DND-41 (cell line): ENCODE measurements around the gene MBNL2.

Experiments used
- ATAC-seq: fragments of 200-7000 bp; cut with Tn5 transposase; 3 replicates; pipeline ENCODE4 v1.9.1; 2021; ENCODE audit warnings: low read depth; ENCODE audit not compliant: insufficient read depth
- DNase-seq: peaks from one replicate; pipeline ENCODE4 v3.0.0-alpha.2; 2020
- H2AFZ ChIP-seq: 2 replicates; pipeline ENCODE4 v1.6.0; 2012; ENCODE audit warnings: low read depth, low read length
- H3K27ac ChIP-seq: 2 replicates; pipeline ENCODE4 v1.5.1; 2012; ENCODE audit warnings: low read length, inconsistent platforms
- H3K27me3 ChIP-seq: fragments of 200-600 bp; sonication (generic); 2 replicates; pipeline ENCODE4 v1.6.0; 2012; ENCODE audit warnings: low read length, mild to moderate bottlenecking, inconsistent platforms; ENCODE audit not compliant: insufficient read depth, poor library complexity
- H3K36me3 ChIP-seq: 2 replicates; pipeline ENCODE4 v1.5.1; 2012; ENCODE audit warnings: low read length, inconsistent platforms; ENCODE audit not compliant: insufficient read depth
- H3K4me1 ChIP-seq: 2 replicates; pipeline ENCODE4 v1.5.1; 2012; ENCODE audit warnings: mild to moderate bottlenecking, low read length; ENCODE audit not compliant: insufficient read depth
- H3K4me2 ChIP-seq: 2 replicates; pipeline ENCODE4 v1.6.0; 2012; ENCODE audit warnings: mild to moderate bottlenecking, moderate library complexity, low read length, inconsistent platforms; ENCODE audit not compliant: insufficient read depth
- H3K4me3 ChIP-seq, 2 experiments: fragments of 200-600 bp in 1 of 2; shearing (Covaris generic) in 1 of 2; 2 replicates each; pipeline ENCODE4 v1.5.1; 2012 to 2016; ENCODE audit warnings: inconsistent platforms in 2 of 2, low read length in 2 of 2, mild to moderate bottlenecking in 2 of 2, low read depth in 1 of 2, moderate library complexity in 1 of 2
- H3K79me2 ChIP-seq: 2 replicates; pipeline ENCODE4 v1.6.0; 2012; ENCODE audit warnings: low read length, inconsistent platforms; ENCODE audit not compliant: insufficient read depth
- H3K9ac ChIP-seq: 2 replicates; pipeline ENCODE4 v1.6.0; 2012; ENCODE audit warnings: low read depth, mild to moderate bottlenecking, inconsistent platforms, low read length, moderate library complexity
- H3K9me3 ChIP-seq: 2 replicates; pipeline ENCODE4 v1.5.1; 2012; ENCODE audit warnings: low read length, moderate library complexity, mild to moderate bottlenecking, inconsistent platforms; ENCODE audit not compliant: insufficient read depth, severe bottlenecking
- H4K20me1 ChIP-seq: 2 replicates; pipeline ENCODE4 v1.6.0; 2012; ENCODE audit warnings: low read length; ENCODE audit not compliant: insufficient read depth
- EZH2 ChIP-seq: IDR thresholded peaks from 3 replicates; pipeline ENCODE4 v1.6.1; 2012; ENCODE audit warnings: borderline replicate concordance, low read depth, mild to moderate bottlenecking, moderate library complexity, low read length, inconsistent platforms; ENCODE audit not compliant: severe bottlenecking
- TF ChIP-seq, protein P1 (sequence below): IDR thresholded peaks from 2 replicates; pipeline ENCODE4 v1.5.1; 2012; ENCODE audit warnings: borderline replicate concordance, low read length, moderate library complexity, mild to moderate bottlenecking; ENCODE audit not compliant: poor library complexity, severe bottlenecking; ENCODE audit errors: extremely low read depth

The MBNL2 gene

GRCh38 chr13:97354808-97355207 is 132.7 kb downstream of the MBNL2 start:
- H3K4me1 ChIP-seq = no peaks in the 10 kb centered on the region
- H3K9me3 ChIP-seq = peaks cover 4% of the 10 kb centered on the region
- no peak overlapping the region for H3K27ac ChIP-seq
- ATAC-seq (no peak), DNase-seq (no peak)
- H3K9ac ChIP-seq = no peak overlapping the region
- no peak for TF ChIP-seq EZH2
- TF ChIP-seq, protein P1, sequence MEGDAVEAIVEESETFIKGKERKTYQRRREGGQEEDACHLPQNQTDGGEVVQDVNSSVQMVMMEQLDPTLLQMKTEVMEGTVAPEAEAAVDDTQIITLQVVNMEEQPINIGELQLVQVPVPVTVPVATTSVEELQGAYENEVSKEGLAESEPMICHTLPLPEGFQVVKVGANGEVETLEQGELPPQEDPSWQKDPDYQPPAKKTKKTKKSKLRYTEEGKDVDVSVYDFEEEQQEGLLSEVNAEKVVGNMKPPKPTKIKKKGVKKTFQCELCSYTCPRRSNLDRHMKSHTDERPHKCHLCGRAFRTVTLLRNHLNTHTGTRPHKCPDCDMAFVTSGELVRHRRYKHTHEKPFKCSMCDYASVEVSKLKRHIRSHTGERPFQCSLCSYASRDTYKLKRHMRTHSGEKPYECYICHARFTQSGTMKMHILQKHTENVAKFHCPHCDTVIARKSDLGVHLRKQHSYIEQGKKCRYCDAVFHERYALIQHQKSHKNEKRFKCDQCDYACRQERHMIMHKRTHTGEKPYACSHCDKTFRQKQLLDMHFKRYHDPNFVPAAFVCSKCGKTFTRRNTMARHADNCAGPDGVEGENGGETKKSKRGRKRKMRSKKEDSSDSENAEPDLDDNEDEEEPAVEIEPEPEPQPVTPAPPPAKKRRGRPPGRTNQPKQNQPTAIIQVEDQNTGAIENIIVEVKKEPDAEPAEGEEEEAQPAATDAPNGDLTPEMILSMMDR = no peak
- no peaks in the 10 kb centered on the region for H3K27me3 ChIP-seq
- H3K4me3 ChIP-seq = no peak overlapping the region
- H3K36me3 ChIP-seq = 0 out of 2 replicates have a peak, but pooled peaks cover 3% of the 10 kb centered on the region
- H4K20me1 ChIP-seq = no peaks in the 10 kb centered on the region
- H2AFZ ChIP-seq = no peak overlapping the region
- no peak overlapping the region for H3K4me2 ChIP-seq
- no peaks in the 10 kb centered on the region for H3K79me2 ChIP-seq

GRCh38 chr13:97356592-97356991 is 134.5 kb downstream of the MBNL2 start:
- DNase-seq (no peak), ATAC-seq (no peak)
- no peaks in the 10 kb centered on the region for H4K20me1 ChIP-seq
- H3K27ac ChIP-seq = no peak overlapping the region
- no peaks in the 10 kb centered on the region for H3K9me3 ChIP-seq
- no peak overlapping the region for H3K4me2 ChIP-seq
- H3K27me3 ChIP-seq = no peaks in the 10 kb centered on the region
- H2AFZ ChIP-seq = no peak overlapping the region
- no peak for TF ChIP-seq EZH2
- TF ChIP-seq, protein P1 = no peak
- H3K4me1 ChIP-seq = no peaks in the 10 kb centered on the region
- no peaks in the 10 kb centered on the region for H3K79me2 ChIP-seq
- no peaks in the 10 kb centered on the region for H3K36me3 ChIP-seq
- no peak overlapping the region for H3K4me3 ChIP-seq
- no peak overlapping the region for H3K9ac ChIP-seq

- no peak overlapping the region for H2AFZ ChIP-seq
- H3K27ac ChIP-seq = no peak overlapping the region
- H3K27me3 ChIP-seq = no peaks in the 10 kb centered on the region
- H3K4me2 ChIP-seq = no peak overlapping the region
- H3K9me3 ChIP-seq = no peaks in the 10 kb centered on the region
- ATAC-seq = peak; percentile 100
- H4K20me1 ChIP-seq = no peaks in the 10 kb centered on the region
- H3K4me3 ChIP-seq = no peak overlapping the region
- no peaks in the 10 kb centered on the region for H3K36me3 ChIP-seq
- TF ChIP-seq EZH2 = no peak
- TF ChIP-seq, protein P1 = peak; percentile 91
- H3K79me2 ChIP-seq = no peaks in the 10 kb centered on the region
- DNase-seq = peak; percentile 64
- H3K9ac ChIP-seq = no peak overlapping the region
- no peaks in the 10 kb centered on the region for H3K4me1 ChIP-seq
Observed at GRCh38 chr13:97359181-97360057, 137.3 kb downstream of the MBNL2 start.

GRCh38 chr13:97360610-97361009 is 138.5 kb downstream of the MBNL2 start:
- Histone ChIP-seq H3K4me1 (no peaks in the 10 kb centered on the region), H3K36me3 (no peaks in the 10 kb centered on the region), H2AFZ (no peak overlapping the region), H3K27me3 (no peaks in the 10 kb centered on the region), H3K27ac (no peak overlapping the region), H3K9me3 (no peaks in the 10 kb centered on the region), H3K9ac (no peak overlapping the region), H4K20me1 (no peaks in the 10 kb centered on the region), H3K4me3 (no peak overlapping the region), H3K4me2 (no peak overlapping the region), H3K79me2 (no peaks in the 10 kb centered on the region)
- no peak for DNase-seq
- ATAC-seq = no peak
- TF ChIP-seq, protein P1 = no peak
- TF ChIP-seq EZH2 = no peak
